ENCODE data around the gene DPPA3.
"Not testable (repeated sequence)": the region's sequence is repeated elsewhere in the genome, so short reads cannot be mapped to it uniquely, and the experiment has no call there.

Gene DPPA3

GRCh38 chr12:7711133-7711532, at the start of gene DPPA3:
Gene DPPA3, plus strand, starts transcription at chr12:7711433. Its CDS starts 138 bp downstream, at chr12:7711571.
- DNase-seq = no peak

- no peak for DNase-seq
These were observed 49.5 kb upstream of the DPPA3 start for GRCh38 chr12:7661741-7662140.

- DNase-seq = no peak
These were observed 44.6 kb upstream of the DPPA3 start for GRCh38 chr12:7666595-7666994.

- peak; percentile 16 for DNase-seq
These were observed 44.1 kb upstream of the DPPA3 start for GRCh38 chr12:7667125-7667524.

GRCh38 chr12:7668171-7668570, 43.1 kb upstream of the DPPA3 start:
- no peak for DNase-seq

- not testable (repeated sequence) for DNase-seq
These were observed 35.8 kb upstream of the DPPA3 start for GRCh38 chr12:7675455-7675854.

GRCh38 chr12:7677432-7677888, 33.8 kb upstream of the DPPA3 start:
- DNase-seq = peak; percentile 13

GRCh38 chr12:7678744-7679143, 32.5 kb upstream of the DPPA3 start:
- no peak for DNase-seq

GRCh38 chr12:7679251-7680045, 31.8 kb upstream of the DPPA3 start:
- no peak for DNase-seq

- no peak for DNase-seq
These were observed 29.7 kb upstream of the DPPA3 start for GRCh38 chr12:7681535-7681934.

GRCh38 chr12:7693793-7694192, 17.4 kb upstream of the DPPA3 start:
- no peak for DNase-seq

GRCh38 chr12:7694556-7695236, 16.5 kb upstream of the DPPA3 start:
- no peak for DNase-seq

GRCh38 chr12:7695237-7695560, 16.0 kb upstream of the DPPA3 start:
- DNase-seq = no peak

- no peak for DNase-seq
These were observed 15.6 kb upstream of the DPPA3 start, which contains the start of gene GDF3 for GRCh38 chr12:7695566-7696197. Gene GDF3, minus strand, starts transcription at chr12:7695775. Its CDS starts 47 bp downstream, at chr12:7695728.

- DNase-seq = no peak
These were observed 5.4 kb upstream of the DPPA3 start for GRCh38 chr12:7705846-7706245.

- no peak for DNase-seq
These were observed 1.1 kb upstream of the DPPA3 start for GRCh38 chr12:7709969-7710675.

- DNase-seq = no peak
These were observed 1.7 kb downstream of the DPPA3 start for GRCh38 chr12:7712841-7713442.

- DNase-seq = no peak
These were observed 5.1 kb downstream of the DPPA3 start for GRCh38 chr12:7716381-7716780.

GRCh38 chr12:7719946-7720730, 8.9 kb downstream of the DPPA3 start:
- DNase-seq = no peak

GRCh38 chr12:7723926-7724325, 12.7 kb downstream of the DPPA3 start:
- DNase-seq = no peak

- DNase-seq = no peak
These were observed 18.5 kb downstream of the DPPA3 start for GRCh38 chr12:7729746-7730145.

- DNase-seq = not testable (repeated sequence)
These were observed 19.8 kb downstream of the DPPA3 start for GRCh38 chr12:7730984-7731383.

All from NCI-H226 (cell line).